Cardiac fibroblast (primary cell): ENCODE measurements around the gene ACBD5.

Source experiments
- DNase-seq, 2 donors: peaks; one replicate each; pipeline versions ENCODE4 v3.0.0 to v3.0.0-alpha.2; 2010; ENCODE audit warnings: low read depth in 2 of 2
- H3K4me3 ChIP-seq, 2 donors: replicated peaks in 1 of 2; 1 replicate in 1 of 2; 2 replicates in 1 of 2; pipeline ENCODE4 v1.5.1; 2011; ENCODE audit warnings: low read depth in 2 of 2, low read length in 2 of 2, mild to moderate bottlenecking in 2 of 2, moderate library complexity in 1 of 2
- CTCF ChIP-seq: IDR thresholded peaks from one replicate; pipeline ENCODE4 v1.5.1; 2011; ENCODE audit warnings: low read depth, mild to moderate bottlenecking, low read length, inconsistent platforms

Gene ACBD5

GRCh38 chr10:27223964-27224363 lies 16.6 kb downstream of the ACBD5 start:
- DNase-seq = peak; percentile 61 to 64
- peak; percentile 53 for TF ChIP-seq CTCF

GRCh38 chr10:27207350-27207749 lies 33.2 kb downstream of the ACBD5 start:
- DNase-seq = no peak
- H3K4me3 ChIP-seq = no peak overlapping the region
- TF ChIP-seq CTCF = no peak

More at GRCh38 chr10:27223964-27224363, 16.6 kb downstream of the ACBD5 start:
- no peak overlapping the region for H3K4me3 ChIP-seq

- H3K4me3 ChIP-seq = no peak overlapping the region
- no peak for TF ChIP-seq CTCF
- no peak for DNase-seq
These were observed 36.8 kb downstream of the ACBD5 start for GRCh38 chr10:27203806-27204205.

- peak in 1 of 2 donors; percentile 40 for DNase-seq
- no peak for TF ChIP-seq CTCF
- H3K4me3 ChIP-seq = no peak overlapping the region
These were observed 42.5 kb downstream of the ACBD5 start for GRCh38 chr10:27197980-27198620.

- no peak for TF ChIP-seq CTCF
- H3K4me3 ChIP-seq = no peak overlapping the region
- DNase-seq = peak; percentile 89 to 91
These were observed 48.3 kb downstream of the ACBD5 start for GRCh38 chr10:27192284-27192683.

- no peak for TF ChIP-seq CTCF
- H3K4me3 ChIP-seq = no peak overlapping the region
- DNase-seq = peak in 1 of 2 donors; percentile 5
These were observed 50.1 kb downstream of the ACBD5 start for GRCh38 chr10:27190508-27190907.

GRCh38 chr10:27188897-27189296 lies 51.7 kb downstream of the ACBD5 start:
- H3K4me3 ChIP-seq = no peak overlapping the region
- no peak for TF ChIP-seq CTCF
- no peak for DNase-seq
